Measurements from ENCODE around the gene AIFM2.
"Not testable (repeated sequence)": the region's sequence is repeated elsewhere in the genome, so short reads cannot be mapped to it uniquely, and the experiment has no call there.

AIFM2 gene

DNA sequence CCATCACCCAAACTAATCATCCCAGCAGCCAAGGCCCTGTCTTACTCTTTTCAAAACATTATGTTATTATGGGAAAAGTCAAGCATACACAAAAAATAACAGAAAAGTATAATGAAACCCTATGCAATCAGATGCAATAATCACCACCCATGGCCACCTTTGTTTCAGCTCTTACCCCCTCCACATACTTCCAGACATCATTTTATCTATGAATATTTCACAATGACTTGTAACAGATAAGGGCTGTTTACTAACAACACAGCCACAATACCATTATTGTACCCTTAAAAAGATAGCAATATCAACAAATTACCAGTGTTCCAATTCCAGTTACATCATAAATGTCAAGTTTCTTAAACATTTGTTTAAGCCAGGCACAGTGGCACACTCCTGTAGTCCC lies 35.2 kb downstream of the AIFM2 start:
- H3K4me3 ChIP-seq (ENCODE audit: low read depth, low read length): no peak overlapping the region
- no peak for DNase-seq (ENCODE audit: low read depth)

DNA sequence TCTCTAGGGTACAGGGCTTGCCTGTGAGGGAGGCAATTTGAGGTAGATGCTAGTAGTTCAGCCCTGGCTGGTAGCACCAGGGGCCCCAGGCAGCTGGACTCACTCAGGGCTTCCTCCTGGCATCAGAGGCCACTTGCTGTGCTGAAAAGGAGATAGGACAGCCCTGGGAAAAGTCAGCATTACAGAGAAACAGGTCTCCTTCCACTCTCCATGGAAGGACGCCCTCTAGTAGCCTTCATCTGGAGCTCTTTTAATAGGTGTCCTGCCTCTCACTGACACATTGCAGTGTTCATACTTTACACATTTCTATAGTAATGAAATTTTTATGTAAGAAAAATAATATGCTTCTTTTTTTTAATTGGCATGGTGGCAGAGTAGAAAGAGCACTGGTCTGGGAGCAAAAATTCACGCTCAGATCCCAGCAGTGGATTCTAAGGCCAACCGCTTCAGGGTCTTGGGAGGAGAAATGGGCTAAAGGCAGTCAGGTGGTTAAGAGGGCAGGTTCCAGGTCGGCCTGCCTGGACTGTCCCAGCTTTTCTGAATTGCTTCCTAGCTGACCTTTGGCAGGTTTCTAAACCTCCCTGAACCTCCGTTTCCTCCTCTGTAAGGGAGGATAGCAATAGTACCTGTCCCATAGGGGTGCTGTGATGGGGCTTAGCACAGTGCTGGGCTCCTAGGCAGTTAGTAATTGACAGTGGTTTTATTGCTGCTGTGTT lies 35.8 kb downstream of the AIFM2 start:
- DNase-seq (ENCODE audit: low read depth): no peak

DNA sequence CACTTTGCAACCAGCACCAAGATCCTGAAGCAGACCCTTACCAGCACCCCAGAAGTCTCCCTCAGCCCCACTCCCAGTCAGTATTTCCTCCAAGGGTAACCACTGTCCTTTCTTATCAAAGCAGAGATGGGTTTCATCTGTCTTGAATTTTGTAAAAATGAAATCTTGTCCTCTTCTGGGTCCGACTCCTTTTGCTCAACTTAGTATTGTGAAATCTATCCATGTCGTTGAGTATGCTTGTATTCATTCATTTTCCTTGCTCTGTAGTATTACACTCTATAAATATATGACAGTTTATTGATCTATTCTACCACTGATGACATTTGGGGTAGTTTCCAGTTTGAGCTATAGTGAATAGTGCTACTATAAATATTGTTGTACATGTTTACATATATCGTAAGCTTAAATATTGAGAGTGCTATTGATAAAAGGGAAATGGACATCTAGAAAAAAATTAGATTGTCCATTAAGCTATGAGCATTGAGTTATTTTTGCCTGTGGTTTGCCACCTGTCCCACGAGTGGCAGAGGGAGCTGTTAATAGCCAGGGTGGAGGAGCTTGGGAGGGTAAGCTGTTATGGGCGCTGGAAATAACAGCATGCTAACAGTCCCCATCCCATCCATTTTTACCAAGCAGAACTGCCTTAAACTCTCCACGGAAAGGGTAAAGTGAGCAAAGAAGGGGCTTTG lies 36.5 kb downstream of the AIFM2 start:
- no peak for DNase-seq (ENCODE audit: low read depth)
- H3K4me3 ChIP-seq (ENCODE audit: low read depth, low read length): no peak overlapping the region

More for the DNA sequence above, 35.8 kb downstream of the AIFM2 start:
- no peak overlapping the region for H3K4me3 ChIP-seq (ENCODE audit: low read depth, low read length)

DNA sequence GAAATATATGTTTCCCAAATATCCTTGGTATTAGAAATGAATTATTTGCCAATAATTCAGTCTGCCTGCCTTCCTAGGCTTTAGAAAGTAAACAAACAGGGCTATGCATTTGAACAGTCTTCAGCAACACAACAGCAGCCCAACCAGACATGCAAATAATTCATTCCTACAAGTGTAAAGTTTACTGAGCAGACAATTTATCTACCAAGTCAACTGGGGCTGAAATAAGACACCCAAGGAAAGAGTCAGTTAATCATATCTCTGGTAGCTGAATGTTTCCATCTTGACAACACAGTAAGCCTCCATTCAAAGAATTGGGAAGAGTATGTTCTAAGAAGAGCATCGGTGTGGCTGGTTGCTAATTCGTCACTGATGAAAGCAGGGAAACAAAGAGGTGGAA lies 38.4 kb downstream of the AIFM2 start:
- no peak overlapping the region for H3K4me3 ChIP-seq (ENCODE audit: low read depth, low read length)
- no peak for DNase-seq (ENCODE audit: low read depth)

DNA sequence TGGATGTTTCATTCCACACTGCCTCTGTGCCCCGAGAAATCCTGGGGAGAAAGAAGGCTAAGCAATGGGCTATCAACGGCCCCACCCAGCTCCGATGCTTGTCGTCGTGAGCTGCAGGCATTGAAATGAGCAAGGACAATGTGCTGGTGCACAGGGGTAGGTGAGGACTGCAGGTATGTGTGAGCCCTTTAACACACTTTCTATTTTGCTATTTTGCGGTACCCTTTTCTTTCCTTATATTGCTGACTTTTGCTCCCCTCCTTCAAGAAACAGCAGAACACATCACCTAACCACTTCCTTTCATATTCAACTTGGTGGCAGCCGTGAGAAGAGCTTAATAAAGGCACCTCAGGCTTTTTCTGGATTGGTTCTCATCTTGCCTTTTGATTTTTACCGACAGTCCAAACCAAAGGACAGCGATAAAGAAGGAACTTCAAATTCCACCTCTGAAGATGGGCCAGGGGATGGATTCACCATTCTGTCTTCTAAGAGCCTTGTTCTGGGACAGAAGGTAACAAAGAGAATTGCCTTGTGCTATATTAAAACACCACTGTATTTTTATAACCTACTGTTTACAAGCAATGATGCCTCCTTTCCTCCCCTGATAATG lies 39.2 kb downstream of the AIFM2 start:
- H3K4me3 ChIP-seq (ENCODE audit: low read depth, low read length): no peak overlapping the region
- DNase-seq (ENCODE audit: low read depth): no peak

DNA sequence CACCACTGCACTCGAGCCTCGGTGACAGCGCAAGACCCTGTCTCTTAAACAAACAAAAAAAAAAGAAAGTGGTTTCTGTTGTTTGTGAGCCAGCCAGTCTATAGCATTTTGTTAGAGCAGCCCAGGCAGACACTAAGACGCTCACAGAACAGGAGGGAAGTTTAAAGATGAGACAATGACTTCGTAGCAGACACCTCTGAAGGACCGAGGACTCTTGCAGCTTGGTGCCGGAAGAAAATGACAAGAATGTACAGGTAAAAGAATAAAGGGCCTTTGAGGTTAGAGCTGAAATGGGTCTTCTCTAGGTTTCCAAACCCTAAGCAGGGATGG lies 40.3 kb downstream of the AIFM2 start:
- H3K4me3 ChIP-seq (ENCODE audit: low read depth, low read length): no peak overlapping the region
- DNase-seq (ENCODE audit: low read depth): no peak

DNA sequence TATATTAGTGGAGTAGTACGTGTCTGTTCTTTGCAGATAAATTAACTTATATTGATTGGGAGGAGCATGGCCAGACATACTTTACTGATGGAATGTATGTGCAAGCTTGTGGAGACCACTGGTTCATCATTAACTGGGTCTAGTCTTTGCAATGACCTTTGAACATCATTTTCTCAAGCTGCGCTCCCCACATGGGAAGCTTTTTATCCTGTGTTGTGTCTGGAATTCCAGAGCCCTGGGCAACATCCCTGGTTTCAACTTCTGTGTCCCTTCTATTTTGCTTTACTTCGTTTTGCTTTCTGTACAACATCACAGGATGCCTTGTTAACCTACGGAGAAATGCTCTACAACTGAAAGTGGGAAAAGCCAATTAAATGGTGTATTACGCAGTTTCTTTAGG lies 41.7 kb downstream of the AIFM2 start:
- H3K4me3 ChIP-seq (ENCODE audit: low read depth, low read length): no peak overlapping the region
- DNase-seq (ENCODE audit: low read depth): no peak

DNA sequence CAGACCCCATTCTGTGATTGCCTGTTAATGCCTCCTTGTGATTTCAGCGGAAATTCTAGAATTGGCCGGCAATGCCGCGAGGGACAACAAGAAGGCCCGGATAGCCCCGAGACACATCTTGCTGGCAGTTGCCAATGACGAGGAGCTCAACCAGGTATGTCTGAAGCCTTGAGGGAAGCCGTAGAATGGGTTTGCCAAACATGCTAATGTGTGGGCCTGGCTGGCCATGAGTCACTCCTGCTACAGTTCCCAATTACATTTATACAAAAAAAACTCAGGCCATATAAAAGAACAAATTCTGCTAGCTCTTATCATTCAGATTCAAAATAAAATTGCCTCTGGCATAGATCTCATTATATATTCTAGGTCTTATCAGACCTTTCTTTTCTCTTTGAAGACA lies 42.6 kb downstream of the AIFM2 start:
- no peak overlapping the region for H3K4me3 ChIP-seq (ENCODE audit: low read depth, low read length)
- DNase-seq (ENCODE audit: low read depth): no peak

DNA sequence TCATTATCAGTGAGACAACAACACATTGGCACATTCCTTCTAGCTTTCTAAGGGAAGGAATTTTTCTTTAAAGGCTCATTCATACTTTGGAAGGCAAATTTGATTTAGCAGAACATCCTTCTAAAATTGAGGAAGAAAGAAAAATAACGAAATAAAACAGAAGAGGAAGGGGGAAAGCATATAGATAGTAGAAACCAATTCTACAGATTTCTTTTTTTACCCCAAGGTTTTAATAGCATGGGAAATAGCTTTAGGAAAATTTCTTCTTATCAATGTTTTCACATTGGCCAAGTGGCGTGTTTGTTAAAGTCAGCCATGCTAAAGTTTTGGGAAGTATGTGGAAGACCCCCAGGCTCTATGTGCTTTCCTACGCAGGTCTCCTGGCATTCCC lies 44.3 kb downstream of the AIFM2 start:
- no peak overlapping the region for H3K4me3 ChIP-seq (ENCODE audit: low read depth, low read length)
- DNase-seq (ENCODE audit: low read depth): no peak

DNA sequence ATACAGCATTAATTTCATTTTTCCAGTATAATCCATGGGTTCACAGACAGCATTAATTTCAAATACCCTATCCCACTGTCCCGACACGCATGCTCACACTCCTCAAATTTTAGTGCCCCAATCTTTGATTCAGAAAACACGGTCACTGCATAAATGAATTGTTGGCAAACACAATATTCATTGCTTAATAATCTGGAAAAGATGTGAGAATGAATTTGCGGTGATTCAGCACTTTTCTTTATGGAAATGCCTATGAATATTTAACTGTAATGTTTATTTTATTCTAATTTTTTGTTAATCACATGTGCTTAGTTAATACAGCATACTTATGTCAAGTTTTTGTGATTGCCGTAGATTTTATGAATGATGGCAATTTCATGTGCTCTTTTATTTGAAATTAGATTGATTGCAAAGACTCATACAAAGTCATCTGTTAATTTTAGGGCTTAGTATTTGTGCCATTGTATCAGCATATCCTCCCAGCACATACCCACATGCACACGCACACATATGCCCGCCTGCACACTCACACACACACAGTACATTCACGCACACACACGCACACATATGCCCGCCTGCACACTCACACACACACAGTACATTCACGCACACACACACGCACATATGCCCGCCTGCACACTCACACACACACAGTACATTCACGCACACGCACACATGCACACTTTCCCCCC lies 44.9 kb downstream of the AIFM2 start:
- H3K4me3 ChIP-seq (ENCODE audit: low read depth, low read length): no peak overlapping the region
- DNase-seq (ENCODE audit: low read depth): no peak

DNA sequence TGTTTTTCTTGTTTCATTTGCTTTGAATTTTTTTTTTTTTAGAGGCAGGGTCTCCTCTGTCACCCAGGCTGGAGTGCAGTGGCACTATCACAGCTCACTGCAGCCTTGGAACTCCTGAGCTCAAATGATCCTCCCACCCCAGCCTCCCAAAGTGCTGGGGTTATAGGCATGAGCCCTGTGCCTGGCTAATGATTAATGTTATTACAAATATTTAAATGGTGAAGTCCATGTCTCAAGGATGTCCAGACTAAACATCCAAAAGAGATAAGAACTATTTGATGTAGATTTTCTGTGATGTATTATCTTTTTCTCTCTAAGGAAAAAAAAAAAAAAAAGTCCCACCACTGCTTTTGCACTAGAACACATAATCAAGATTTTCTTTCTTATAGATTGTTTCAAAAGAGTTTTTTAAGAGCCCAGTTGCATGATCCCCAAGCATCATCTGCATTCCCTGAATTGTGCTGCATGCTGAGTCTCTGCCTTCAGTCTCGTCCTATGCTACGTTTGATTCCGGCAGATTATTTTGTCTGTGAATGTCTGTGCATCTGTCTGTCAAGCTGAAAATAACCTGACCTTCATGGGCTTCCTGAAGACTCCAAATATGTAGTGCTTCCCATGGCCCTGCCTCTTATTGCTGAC lies 46.5 kb downstream of the AIFM2 start:
- no peak overlapping the region for H3K4me3 ChIP-seq (ENCODE audit: low read depth, low read length)
- DNase-seq (ENCODE audit: low read depth): no peak

DNA sequence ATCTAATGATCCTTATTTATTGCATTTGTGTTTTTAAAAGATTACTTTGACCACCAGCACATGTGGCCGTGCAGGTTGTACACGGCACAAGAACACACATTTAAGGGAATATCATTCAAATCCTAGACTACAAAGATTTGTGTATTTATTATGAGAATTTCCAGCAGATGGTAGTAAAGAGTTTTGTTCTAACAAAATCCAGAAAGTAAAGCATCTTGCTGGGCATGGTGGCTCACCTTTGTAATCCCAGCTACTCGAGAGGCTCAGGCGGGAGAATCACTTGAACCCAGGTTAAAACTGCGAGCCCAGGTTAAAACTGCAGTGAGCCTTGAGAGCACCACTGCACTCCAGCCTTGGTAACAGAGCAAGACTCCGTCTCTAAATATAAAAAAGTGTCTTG lies 48.4 kb downstream of the AIFM2 start:
- H3K4me3 ChIP-seq (ENCODE audit: low read depth, low read length): no peak overlapping the region
- no peak for DNase-seq (ENCODE audit: low read depth)

DNA sequence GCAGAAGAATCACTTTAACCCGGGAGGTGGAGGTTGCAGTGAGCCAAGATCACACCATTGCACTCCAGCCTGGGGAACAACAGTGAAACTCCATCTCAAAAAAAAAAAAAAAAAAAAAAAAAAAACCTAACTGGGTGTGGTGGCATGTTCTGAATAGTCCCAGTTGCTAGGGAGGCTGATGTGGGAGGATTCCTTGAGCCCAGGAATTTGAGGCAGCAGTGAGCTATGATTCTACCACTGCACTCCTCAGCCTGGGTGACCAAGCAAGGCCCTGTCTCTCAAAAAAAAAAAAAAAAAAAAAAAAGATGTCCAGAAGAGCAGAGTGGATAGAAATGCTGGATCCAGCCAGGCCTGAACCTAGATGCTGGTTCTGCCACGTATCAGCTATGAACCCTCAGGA lies 51.8 kb downstream of the AIFM2 start:
- not testable (repeated sequence) for DNase-seq (ENCODE audit: low read depth); H3K4me3 ChIP-seq (ENCODE audit: low read depth, low read length)

DNA sequence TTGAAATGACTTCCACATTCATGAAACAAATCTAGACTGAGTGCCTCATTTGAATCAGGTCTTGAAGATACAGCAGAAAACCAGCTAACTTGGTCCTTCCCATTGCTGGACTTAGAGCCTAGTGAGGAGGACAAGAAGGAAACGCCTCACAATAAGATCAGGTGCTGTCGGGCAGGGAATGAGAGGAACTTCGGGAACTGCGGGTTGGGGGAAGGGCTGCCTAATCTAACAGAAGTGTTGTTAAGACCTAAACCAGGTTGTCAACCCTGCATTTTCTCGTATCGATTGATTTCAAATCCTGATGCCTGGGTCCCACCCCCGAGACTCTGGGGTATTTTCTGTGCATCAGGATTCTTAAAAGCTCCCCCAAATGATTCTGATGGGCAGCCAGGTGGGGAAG lies 53.7 kb downstream of the AIFM2 start:
- no peak for DNase-seq (ENCODE audit: low read depth)
- no peak overlapping the region for H3K4me3 ChIP-seq (ENCODE audit: low read depth, low read length)

DNA sequence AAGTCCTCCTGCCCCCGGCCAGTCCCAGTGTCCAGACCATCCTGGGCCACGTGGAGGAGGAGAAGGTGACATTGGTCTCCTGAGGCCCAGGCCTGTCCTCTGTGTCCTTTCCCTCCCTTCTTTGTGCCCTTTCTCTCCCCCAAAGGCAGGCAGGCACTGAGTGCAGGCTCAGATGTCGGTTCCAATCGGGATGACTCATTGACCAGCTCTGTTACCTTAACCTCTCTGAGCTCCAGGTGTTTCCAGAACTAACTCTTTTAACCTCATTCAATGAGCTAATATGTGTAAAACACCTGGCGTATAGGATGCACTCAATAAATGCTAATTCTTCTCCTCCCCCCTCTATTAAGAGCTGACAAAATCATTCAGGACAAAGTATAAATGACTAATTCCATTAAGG lies 54.3 kb downstream of the AIFM2 start:
- no peak for DNase-seq (ENCODE audit: low read depth)
- H3K4me3 ChIP-seq (ENCODE audit: low read depth, low read length): no peak overlapping the region

DNA sequence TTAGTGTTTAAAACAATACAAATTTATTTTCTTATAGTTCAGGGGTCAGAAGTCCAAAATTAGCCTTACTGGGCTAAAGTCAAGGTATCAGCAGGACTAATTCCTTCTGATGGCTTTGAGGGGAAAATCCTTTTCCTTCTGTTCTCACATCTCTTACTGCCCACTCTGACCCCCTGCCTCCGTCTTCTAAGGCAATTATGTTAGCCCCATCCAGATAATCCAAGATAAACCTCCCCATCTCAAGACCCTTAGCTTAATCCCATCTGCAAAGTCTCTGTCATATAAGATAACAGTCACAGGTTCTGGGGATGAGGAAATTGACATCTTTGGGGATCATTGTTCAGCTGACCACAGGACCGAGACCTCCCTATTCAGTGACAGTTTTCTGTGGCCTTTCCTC lies 57.7 kb downstream of the AIFM2 start:
- no peak for DNase-seq (ENCODE audit: low read depth)
- H3K4me3 ChIP-seq (ENCODE audit: low read depth, low read length): no peak overlapping the region

DNA sequence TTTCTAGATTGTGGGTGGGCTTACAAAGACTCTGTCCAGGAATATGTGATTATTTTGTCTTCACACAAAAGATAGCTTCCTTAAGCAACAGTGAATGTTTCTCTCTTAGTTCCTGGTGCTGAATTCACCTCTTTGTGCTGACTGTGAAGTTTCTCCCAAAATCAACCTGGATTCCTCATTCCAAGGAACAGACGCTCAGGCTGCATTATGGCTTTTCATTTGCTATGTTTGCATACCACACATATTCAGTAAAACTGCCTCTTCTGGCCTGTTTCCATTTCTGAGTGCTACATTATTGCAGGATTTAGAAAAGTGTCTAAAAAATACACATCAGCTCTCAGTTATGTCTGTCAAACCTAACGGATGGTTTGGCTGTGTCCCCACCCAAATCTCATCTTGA lies 58.5 kb downstream of the AIFM2 start:
- no peak for DNase-seq (ENCODE audit: low read depth)

DNA sequence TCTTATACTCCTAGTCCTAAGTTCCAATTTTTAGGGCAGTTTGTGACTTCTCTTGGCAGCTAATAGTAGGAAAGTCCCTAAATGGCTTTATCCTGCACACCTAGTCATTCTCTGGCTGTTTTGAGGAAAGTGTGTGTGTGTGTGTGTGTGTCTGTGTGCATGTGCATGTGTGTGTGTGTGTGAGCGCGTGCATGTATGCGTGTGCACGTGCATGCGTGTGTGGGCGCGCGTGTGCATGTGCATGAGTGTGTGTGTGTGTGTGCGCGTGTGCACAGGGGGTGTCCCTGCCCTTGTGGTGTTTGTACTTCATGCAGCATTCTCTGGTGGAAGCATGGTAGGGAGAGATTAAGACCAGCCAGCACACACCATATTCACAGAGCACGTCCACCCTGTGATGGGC lies 61.8 kb downstream of the AIFM2 start:
- DNase-seq (ENCODE audit: low read depth): no peak
- no peak overlapping the region for H3K4me3 ChIP-seq (ENCODE audit: low read depth, low read length)

More for the DNA sequence above, 58.5 kb downstream of the AIFM2 start:
- H3K4me3 ChIP-seq (ENCODE audit: low read depth, low read length): no peak overlapping the region

DNA sequence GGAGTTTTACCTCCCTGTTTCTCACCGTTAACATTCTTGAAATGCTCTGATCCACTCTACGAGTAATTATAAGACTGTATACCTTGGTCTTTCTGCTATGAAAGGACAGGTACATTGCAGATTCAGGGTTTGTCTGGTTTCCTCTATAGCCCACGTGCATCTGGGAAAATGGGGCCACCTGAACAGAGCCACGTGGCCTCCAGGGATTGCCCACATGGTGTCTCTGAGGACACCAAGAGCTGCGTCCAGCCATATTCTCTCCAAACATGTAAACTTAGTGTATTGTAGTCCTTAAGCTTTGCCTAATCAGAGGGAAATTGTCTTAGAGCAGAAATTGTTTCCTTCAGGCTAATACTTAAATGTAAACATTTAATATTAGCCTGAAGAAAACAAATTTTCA lies 63.3 kb downstream of the AIFM2 start:
- DNase-seq (ENCODE audit: low read depth): no peak
- H3K4me3 ChIP-seq (ENCODE audit: low read depth, low read length): no peak overlapping the region

DNA sequence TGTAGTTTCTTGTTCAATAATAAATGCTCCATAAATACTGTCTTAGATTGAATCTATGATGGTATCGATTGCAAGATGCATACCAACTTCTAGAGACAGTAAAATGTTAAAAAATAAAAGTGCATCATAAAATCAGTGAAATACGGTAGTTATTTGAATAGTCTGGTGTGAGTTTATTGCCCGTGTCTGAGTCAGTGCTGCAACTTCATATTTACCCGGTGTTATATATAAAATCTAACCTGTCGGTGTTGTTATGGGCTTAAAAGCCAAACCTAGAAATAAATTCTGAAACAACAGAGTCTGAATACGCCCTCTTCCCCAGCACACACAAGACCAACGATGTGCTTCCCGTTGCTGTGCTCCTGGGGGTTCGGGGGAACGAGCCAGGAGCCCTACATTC lies 63.7 kb downstream of the AIFM2 start:
- DNase-seq (ENCODE audit: low read depth): no peak
- H3K4me3 ChIP-seq (ENCODE audit: low read depth, low read length): no peak overlapping the region
